Breast epithelium (tissue), 4 donors: ENCODE data around the gene FAM83C. TPM values are rescaled to one million over a fixed set of nuclear protein-coding genes. Genes with fewer than 3 reads are reported as not detected.

ENCODE experiments used
- DNase-seq, 2 donors: peaks; one replicate each; pipeline ENCODE4 v3.0.0-alpha.2; 2019; ENCODE audit warnings: low spot score in 2 of 2
- H3K27ac ChIP-seq, 2 donors: fragments of 200-600 bp; sonication (generic) in 1 of 2; one replicate each; pipeline ENCODE4 v1.5.1; 2016 to 2019; ENCODE audit warnings: mild to moderate bottlenecking in 1 of 2
- H3K27me3 ChIP-seq, 2 donors: fragments of 200-600 bp; sonication (generic) in 1 of 2; one replicate each; pipeline versions ENCODE4 v1.5.1 to v1.6.0; 2017 to 2019; ENCODE audit warnings: control low read depth in 1 of 2, mild to moderate bottlenecking in 1 of 2
- H3K36me3 ChIP-seq: fragments of 200-600 bp; one replicate; pipeline ENCODE4 v1.5.1; 2019
- H3K4me1 ChIP-seq, 2 donors: fragments of 200-600 bp; sonication (generic); one replicate each; pipeline ENCODE4 v1.5.1; 2016 to 2019; ENCODE audit warnings: control low read depth in 1 of 2
- H3K4me3 ChIP-seq, 3 donors: fragments of 200-600 bp; sonication (generic); 1 replicate in 2 of 3; 2 replicates in 1 of 3; pipeline ENCODE4 v1.5.1; 2016 to 2019; ENCODE audit warnings: mild to moderate bottlenecking in 3 of 3, moderate library complexity in 2 of 3
- H3K9me3 ChIP-seq, 2 donors: fragments of 200-600 bp; sonication (generic) in 1 of 2; one replicate each; pipeline ENCODE4 v1.5.1; 2016 to 2019; ENCODE audit warnings: control low read depth in 1 of 2
- POLR2A ChIP-seq: fragments of 450-650 bp; IDR thresholded peaks from one replicate; pipeline ENCODE4 v1.6.1; 2016; ENCODE audit warnings: antibody characterized with exemption, mild to moderate bottlenecking, moderate library complexity
- POLR2AphosphoS5 ChIP-seq, 3 donors: sonication (generic); formaldehyde crosslinking; IDR thresholded peaks; one replicate each; pipeline ENCODE4 v1.6.1; 2017; ENCODE audit warnings: antibody characterized with exemption in 3 of 3
- intact Hi-C: fragments of 100-400 bp; cut with DNase I; formaldehyde crosslinking; loops from one replicate; pipeline ENCODE4 v1.15.1; 2023; ENCODE audit warnings: low total_unique reads
- total RNA-seq, 3 donors: library from RNA; depleted of rRNA; stranded (reverse); fragments of >200 nt; gene quantifications; one replicate each; pipeline ENCODE4 v1.1.0, GENCODE V29; 2016
- TF ChIP-seq, protein P1 (sequence below), 3 donors: fragments of 450-650 bp; IDR thresholded peaks; one replicate each; pipeline ENCODE4 v1.5.1; 2016 to 2017; ENCODE audit warnings: antibody characterized with exemption in 3 of 3, mild to moderate bottlenecking in 3 of 3, moderate library complexity in 3 of 3

FAM83C gene
- total RNA-seq, 3 donors from 2014 or later: 0.15 TPM; not detected in 2

DNA sequence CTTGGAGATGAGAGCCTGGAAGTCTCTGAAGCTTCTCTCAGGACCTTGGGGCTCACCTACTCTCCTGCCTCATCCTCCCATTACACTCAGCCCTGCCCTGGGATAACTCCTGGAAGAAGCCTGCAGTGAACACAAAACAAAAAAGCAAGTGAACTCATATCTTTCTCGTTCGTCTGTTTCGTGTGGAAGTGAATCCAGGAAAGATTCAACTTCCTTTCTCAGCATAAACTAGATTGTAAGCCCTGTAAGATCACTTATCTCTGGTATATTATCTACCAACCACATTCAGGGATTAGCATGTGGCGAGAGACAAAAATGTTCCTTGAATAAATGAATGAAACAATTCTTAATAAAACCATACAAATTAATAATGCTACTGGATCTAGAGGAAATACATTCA is 36.5 kb upstream of the FAM83C start:
- Histone ChIP-seq H3K4me3 (no peak overlapping the region), H3K27ac (no peak overlapping the region), H3K27me3 (no peaks in the 10 kb centered on the region), H3K36me3 (no peaks in the 10 kb centered on the region), H3K9me3 (no peaks in the 10 kb centered on the region), H3K4me1 (no peaks in the 10 kb centered on the region)
- intact Hi-C loops: no loop called here
- DNase-seq: no peak
- TF ChIP-seq POLR2AphosphoS5 (IDR thresholded peaks at IDR 0.05) (no peak), POLR2A (no peak)
- TF ChIP-seq, protein P1, sequence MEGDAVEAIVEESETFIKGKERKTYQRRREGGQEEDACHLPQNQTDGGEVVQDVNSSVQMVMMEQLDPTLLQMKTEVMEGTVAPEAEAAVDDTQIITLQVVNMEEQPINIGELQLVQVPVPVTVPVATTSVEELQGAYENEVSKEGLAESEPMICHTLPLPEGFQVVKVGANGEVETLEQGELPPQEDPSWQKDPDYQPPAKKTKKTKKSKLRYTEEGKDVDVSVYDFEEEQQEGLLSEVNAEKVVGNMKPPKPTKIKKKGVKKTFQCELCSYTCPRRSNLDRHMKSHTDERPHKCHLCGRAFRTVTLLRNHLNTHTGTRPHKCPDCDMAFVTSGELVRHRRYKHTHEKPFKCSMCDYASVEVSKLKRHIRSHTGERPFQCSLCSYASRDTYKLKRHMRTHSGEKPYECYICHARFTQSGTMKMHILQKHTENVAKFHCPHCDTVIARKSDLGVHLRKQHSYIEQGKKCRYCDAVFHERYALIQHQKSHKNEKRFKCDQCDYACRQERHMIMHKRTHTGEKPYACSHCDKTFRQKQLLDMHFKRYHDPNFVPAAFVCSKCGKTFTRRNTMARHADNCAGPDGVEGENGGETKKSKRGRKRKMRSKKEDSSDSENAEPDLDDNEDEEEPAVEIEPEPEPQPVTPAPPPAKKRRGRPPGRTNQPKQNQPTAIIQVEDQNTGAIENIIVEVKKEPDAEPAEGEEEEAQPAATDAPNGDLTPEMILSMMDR (IDR thresholded peaks at IDR 0.05): no peak

DNA sequence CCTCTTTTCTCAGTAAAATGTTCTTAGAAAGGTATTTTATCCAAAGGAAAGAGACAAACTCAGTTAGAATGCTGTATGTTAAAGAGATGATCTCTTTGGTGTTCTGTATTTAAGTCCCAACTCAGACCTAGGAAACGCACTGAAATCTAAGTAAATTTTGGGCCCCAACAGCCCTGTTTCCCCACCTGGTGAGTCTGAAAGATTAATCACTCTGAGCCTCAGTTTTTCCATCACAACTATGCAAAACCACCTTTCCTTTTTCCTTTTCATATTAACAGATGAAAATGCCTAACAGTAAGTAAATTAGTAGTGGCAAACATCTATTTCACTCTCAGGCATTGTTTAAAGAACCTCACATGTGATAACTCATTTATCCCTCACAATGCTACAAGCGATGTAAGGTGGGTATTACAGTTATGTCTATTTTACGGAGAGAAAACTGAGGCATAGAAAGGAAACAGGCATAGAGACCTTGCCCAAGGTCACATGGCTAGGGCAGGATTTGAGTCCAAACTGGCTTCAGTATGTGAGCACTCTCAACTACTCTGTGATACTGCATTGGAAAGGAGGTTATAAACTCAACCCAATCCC is 36.0 kb upstream of the FAM83C start:
- no peaks in the 10 kb centered on the region for H3K4me1 ChIP-seq
- TF ChIP-seq POLR2AphosphoS5 (IDR thresholded peaks at IDR 0.05): no peak
- TF ChIP-seq POLR2A: no peak
- TF ChIP-seq, protein P1 (IDR thresholded peaks at IDR 0.05): no peak
- no peaks in the 10 kb centered on the region for H3K9me3 ChIP-seq
- no peak overlapping the region for H3K27ac ChIP-seq
- no peaks in the 10 kb centered on the region for H3K27me3 ChIP-seq
- DNase-seq: no peak
- intact Hi-C loops: no loop called here
- H3K4me3 ChIP-seq: no peak overlapping the region
- no peaks in the 10 kb centered on the region for H3K36me3 ChIP-seq

- no peak overlapping the region for H3K27ac ChIP-seq
Observed at GRCh38 chr20:35327074-35327976, 35.1 kb upstream of the FAM83C start.

DNA sequence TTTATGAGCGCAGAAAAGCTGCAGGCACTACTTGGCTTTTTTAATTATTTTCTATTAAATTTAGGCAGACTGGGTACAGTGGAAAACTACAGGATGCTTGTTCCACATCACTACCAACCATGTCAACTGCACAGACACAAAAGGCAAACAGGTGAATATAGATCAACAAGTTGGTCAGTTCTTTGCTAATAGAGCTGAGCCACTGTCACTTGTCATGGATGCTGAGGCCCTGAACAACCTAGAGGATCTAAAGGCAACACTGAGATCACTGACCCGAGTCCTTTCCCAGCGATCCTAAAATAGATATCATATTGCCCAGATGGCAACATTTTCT is 34.5 kb upstream of the FAM83C start:
- Histone ChIP-seq H3K9me3 (no peaks in the 10 kb centered on the region), H3K4me3 (no peak overlapping the region), H3K27me3 (no peaks in the 10 kb centered on the region), H3K36me3 (no peaks in the 10 kb centered on the region), H3K4me1 (no peaks in the 10 kb centered on the region), H3K27ac (no peak overlapping the region)
- intact Hi-C loops: no loop called here
- DNase-seq: no peak
- TF ChIP-seq, protein P1 (IDR thresholded peaks at IDR 0.05): no peak
- TF ChIP-seq POLR2AphosphoS5 (IDR thresholded peaks at IDR 0.05) (no peak), POLR2A (no peak)

More at GRCh38 chr20:35327074-35327976, 35.1 kb upstream of the FAM83C start:
- TF ChIP-seq, protein P1 (IDR thresholded peaks at IDR 0.05): no peak
- no peak for TF ChIP-seq POLR2A
- TF ChIP-seq POLR2AphosphoS5 (IDR thresholded peaks at IDR 0.05): no peak
- H3K4me3 ChIP-seq: no peak overlapping the region
- H3K4me1 ChIP-seq: no peaks in the 10 kb centered on the region
- H3K9me3 ChIP-seq: no peaks in the 10 kb centered on the region
- DNase-seq: no peak
- intact Hi-C loops: no loop called here
- H3K27me3 ChIP-seq: no peaks in the 10 kb centered on the region
- no peaks in the 10 kb centered on the region for H3K36me3 ChIP-seq
